ENCODE results near the gene TK2. TPM values are rescaled to one million over a fixed set of nuclear protein-coding genes. Genes with fewer than 3 reads are reported as not detected.
A peak's percentile ranks its signal among the peaks of the same experiment; 100 is the strongest.

Gene TK2
- total RNA-seq, 2 experiments from 2014 or later = 3.6 to 5.1 TPM

DNA sequence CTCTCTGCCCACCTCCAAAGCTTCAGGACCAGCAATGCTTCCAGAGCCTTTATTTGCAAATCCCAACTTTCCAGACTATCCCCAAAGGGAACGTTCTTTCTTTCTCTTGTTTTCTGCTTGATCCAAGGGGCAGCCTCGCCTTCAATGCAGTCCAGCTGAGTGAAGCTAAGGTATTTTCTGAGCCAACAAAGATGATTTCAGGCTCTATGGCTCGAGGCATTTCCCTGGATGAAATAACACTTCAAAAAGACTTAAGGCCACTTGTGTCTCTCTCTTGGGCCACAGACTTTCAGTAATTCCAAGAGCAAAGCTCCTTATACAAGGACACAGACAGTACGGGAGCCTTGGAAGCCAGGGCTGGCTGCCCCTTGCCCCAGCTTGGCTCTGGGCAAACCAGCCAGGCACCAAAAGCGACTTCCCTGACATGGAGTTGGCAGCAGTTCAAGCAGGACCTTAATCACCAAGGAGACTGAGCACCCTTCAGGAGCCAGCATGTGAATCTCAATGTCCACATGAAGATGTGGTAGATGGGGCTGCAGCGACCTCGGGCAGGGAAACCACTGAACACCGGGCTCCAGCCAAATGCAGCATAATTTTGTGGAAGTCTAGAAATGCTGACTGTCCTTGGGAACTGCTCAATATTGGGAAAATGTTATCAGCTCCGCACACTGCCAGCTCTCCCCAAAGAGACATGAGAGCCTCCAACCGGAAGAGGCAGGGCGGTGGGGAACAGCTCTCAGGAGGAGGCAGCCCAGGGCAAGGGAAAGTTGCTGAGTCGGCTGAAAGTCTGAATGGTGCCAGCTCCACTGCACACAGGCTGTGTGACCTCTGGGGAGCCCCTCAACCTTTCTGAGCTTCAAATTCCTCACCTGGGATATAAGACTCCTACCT, 39.0 kb downstream of the TK2 start:
- Histone ChIP-seq H3K27ac (ENCODE audit: low read depth in 1 of 2, low read length in 2 of 2) (no peak overlapping the region), H3K4me1 (ENCODE audit: insufficient read depth, low read length) (peaks cover 43% of the 10 kb centered on the region), H3K9me3 (ENCODE audit: control insufficient read depth in 1 of 2, insufficient read depth in 1 of 2, low read length in 2 of 2) (peaks cover 0 to 5% of the 10 kb centered on the region in 2 experiments), H3K36me3 (ENCODE audit: insufficient read depth, low read length) (peaks cover 6% of the 10 kb centered on the region), H3K27me3 (ENCODE audit: control insufficient read depth in 1 of 2, insufficient read depth in 2 of 2, low read length in 2 of 2) (no peaks in the 10 kb centered on the region), H3K4me3 (ENCODE audit: low read length) (no peak overlapping the region)
- POLR2A ChIA-PET = interaction anchor here (0.8 to 4.4 kb wide), 3 partner anchors 13 to 41 kb away, joined by 5 to 28 read pairs (median 9); partner anchors contain the start of gene CKLF
- TF ChIP-seq, protein P1, sequence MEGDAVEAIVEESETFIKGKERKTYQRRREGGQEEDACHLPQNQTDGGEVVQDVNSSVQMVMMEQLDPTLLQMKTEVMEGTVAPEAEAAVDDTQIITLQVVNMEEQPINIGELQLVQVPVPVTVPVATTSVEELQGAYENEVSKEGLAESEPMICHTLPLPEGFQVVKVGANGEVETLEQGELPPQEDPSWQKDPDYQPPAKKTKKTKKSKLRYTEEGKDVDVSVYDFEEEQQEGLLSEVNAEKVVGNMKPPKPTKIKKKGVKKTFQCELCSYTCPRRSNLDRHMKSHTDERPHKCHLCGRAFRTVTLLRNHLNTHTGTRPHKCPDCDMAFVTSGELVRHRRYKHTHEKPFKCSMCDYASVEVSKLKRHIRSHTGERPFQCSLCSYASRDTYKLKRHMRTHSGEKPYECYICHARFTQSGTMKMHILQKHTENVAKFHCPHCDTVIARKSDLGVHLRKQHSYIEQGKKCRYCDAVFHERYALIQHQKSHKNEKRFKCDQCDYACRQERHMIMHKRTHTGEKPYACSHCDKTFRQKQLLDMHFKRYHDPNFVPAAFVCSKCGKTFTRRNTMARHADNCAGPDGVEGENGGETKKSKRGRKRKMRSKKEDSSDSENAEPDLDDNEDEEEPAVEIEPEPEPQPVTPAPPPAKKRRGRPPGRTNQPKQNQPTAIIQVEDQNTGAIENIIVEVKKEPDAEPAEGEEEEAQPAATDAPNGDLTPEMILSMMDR (IDR thresholded peaks at IDR 0.05) = no peak
- ATAC-seq (ENCODE audit: poor library complexity) (no peak), DNase-seq (no peak)
- Mint-ChIP-seq H3K4me3 (no peak overlapping the region), H3K27ac (no peak overlapping the region), H3K4me1 (ENCODE audit: low read depth) (peaks cover 15% of the 10 kb centered on the region), H3K9me3 (no peaks in the 10 kb centered on the region), H3K27me3 (no peaks in the 10 kb centered on the region), H3K36me3 (ENCODE audit: low read depth) (no peaks in the 10 kb centered on the region)
- CTCF ChIA-PET = interaction anchor here (0.6 to 3.5 kb wide), 5 partner anchors 11 to 380 kb away, joined by 3 to 15 read pairs (median 4); no protein-coding TSS in a partner anchor
- intact Hi-C loops (cut with DNase I, micrococcal nuclease) = no loop called here

DNA sequence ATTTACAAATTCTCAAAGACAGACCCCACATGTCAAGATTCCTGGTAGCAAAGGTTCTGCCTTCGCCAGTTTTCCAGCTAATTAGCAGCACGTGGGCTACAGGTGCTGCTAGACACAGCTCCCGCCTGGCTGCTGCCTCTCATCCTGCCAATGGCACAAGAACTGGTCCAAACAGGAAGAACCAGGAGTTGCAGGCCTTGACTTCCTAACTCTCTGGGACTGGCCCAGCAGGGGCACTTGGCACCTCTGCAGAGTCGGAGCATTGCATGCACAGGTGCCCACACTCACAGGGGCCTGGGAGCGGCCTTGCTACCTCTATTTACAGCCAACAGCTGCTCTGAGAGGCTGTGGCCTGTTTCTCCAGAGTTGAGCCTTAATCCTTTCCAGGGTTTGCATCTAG, 39.6 kb downstream of the TK2 start:
- POLR2A ChIA-PET = interaction anchor here (0.8 to 4.4 kb wide), 2 partner anchors 13 to 21 kb away, joined by 5 to 28 read pairs; no protein-coding TSS in a partner anchor

DNA sequence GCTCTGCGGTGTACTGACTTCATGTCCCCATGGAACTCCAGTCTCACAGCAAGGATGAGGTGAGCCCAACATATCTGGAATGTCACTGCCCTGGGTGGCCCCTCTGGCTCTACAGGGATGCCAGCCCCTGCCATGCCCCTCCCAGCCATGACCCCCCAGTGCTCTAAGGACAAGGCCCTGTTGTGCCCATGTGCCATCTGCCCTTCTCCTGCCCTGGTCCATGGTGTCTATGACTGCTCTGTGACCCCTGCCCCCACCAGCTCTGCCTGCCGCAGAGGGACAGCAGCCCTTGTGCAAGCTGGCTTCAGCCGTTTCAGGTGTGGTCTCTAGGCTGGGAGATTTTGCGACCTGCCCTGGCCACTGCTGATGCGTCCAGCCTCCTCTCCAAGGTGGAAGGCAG, 40.3 kb downstream of the TK2 start:
- Mint-ChIP-seq H3K4me3 (no peak overlapping the region), H3K36me3 (ENCODE audit: low read depth) (no peaks in the 10 kb centered on the region), H3K27me3 (no peaks in the 10 kb centered on the region), H3K27ac (no peak overlapping the region), H3K4me1 (ENCODE audit: low read depth) (peaks cover 6% of the 10 kb centered on the region), H3K9me3 (no peaks in the 10 kb centered on the region)
- no peaks in the 10 kb centered on the region for H3K27me3 ChIP-seq (ENCODE audit: control insufficient read depth in 1 of 2, insufficient read depth in 2 of 2, low read length in 2 of 2)
- POLR2A ChIA-PET = interaction anchor here (4.4 kb wide), 1 partner anchor 14 kb away, joined by 28 read pairs; no protein-coding TSS in a partner anchor
- peaks cover 6% of the 10 kb centered on the region for H3K36me3 ChIP-seq (ENCODE audit: insufficient read depth, low read length)
- DNase-seq = peak in 1 of 14 experiments; percentile 19
- no peak overlapping the region for H3K4me3 ChIP-seq (ENCODE audit: low read length)
- intact Hi-C loops (cut with DNase I, micrococcal nuclease) = no loop called here
- peaks cover 31% of the 10 kb centered on the region for H3K4me1 ChIP-seq (ENCODE audit: insufficient read depth, low read length)
- TF ChIP-seq, protein P1 (IDR thresholded peaks at IDR 0.05) = no peak
- no peak for ATAC-seq (ENCODE audit: poor library complexity)
- no peak overlapping the region for H3K27ac ChIP-seq (ENCODE audit: low read depth in 1 of 2, low read length in 2 of 2)
- CTCF ChIA-PET = interaction anchor here (1.2 to 3.5 kb wide), 2 partner anchors 37 to 80 kb away, joined by 6 to 15 read pairs; no protein-coding TSS in a partner anchor
- peaks cover 0 to 5% of the 10 kb centered on the region in 2 experiments for H3K9me3 ChIP-seq (ENCODE audit: control insufficient read depth in 1 of 2, insufficient read depth in 1 of 2, low read length in 2 of 2)

More for the DNA sequence above, 39.6 kb downstream of the TK2 start:
- Mint-ChIP-seq H3K27me3 (no peaks in the 10 kb centered on the region), H3K4me3 (no peak overlapping the region), H3K9me3 (no peaks in the 10 kb centered on the region), H3K27ac (no peak overlapping the region), H3K36me3 (ENCODE audit: low read depth) (no peaks in the 10 kb centered on the region), H3K4me1 (ENCODE audit: low read depth) (peaks cover 8% of the 10 kb centered on the region)
- intact Hi-C loops (cut with DNase I, micrococcal nuclease) = no loop called here
- Histone ChIP-seq H3K27me3 (ENCODE audit: control insufficient read depth in 1 of 2, insufficient read depth in 2 of 2, low read length in 2 of 2) (no peaks in the 10 kb centered on the region), H3K4me3 (ENCODE audit: low read length) (no peak overlapping the region), H3K4me1 (ENCODE audit: insufficient read depth, low read length) (peaks cover 36% of the 10 kb centered on the region), H3K27ac (ENCODE audit: low read depth in 1 of 2, low read length in 2 of 2) (no peak overlapping the region), H3K36me3 (ENCODE audit: insufficient read depth, low read length) (peaks cover 6% of the 10 kb centered on the region), H3K9me3 (ENCODE audit: control insufficient read depth in 1 of 2, insufficient read depth in 1 of 2, low read length in 2 of 2) (peaks cover 0 to 5% of the 10 kb centered on the region in 2 experiments)
- TF ChIP-seq, protein P1 (IDR thresholded peaks at IDR 0.05) = no peak
- DNase-seq (no peak), ATAC-seq (ENCODE audit: poor library complexity) (no peak)
- CTCF ChIA-PET = interaction anchor here (0.6 to 3.5 kb wide), 3 partner anchors 36 to 380 kb away, joined by 4 to 15 read pairs (median 6); no protein-coding TSS in a partner anchor

All from CD4-positive, alpha-beta T cell (primary cell).